Measurements from ENCODE around the gene TAP2. TPM values are rescaled to one million over a fixed set of nuclear protein-coding genes. Genes with fewer than 3 reads are reported as not detected.

TAP2 gene
- polyA plus RNA-seq, 1 of the 3 experiments (the other 2 are of a cell fraction), result 19.9 TPM

GRCh38 chr6:32865724-32866443 lies 27.3 kb upstream of the TAP2 start:
- H2AFZ ChIP-seq (ENCODE audit: low read depth), result no peak overlapping the region
- DNase-seq, result no peak
- POLR2A ChIA-PET, result no interaction called here
- H4K20me1 ChIP-seq (ENCODE audit: insufficient read depth), result no peaks in the 10 kb centered on the region
- no peak overlapping the region for H3K27ac ChIP-seq (ENCODE audit: low read depth in 2 of 2, low read length in 1 of 2)
- no peaks in the 10 kb centered on the region for H3F3A ChIP-seq (replicated peaks; ENCODE audit: insufficient read depth)
- H3K4me1 ChIP-seq (ENCODE audit: control insufficient read depth in 1 of 2, insufficient read depth in 2 of 2, low read depth in 1 of 2, low read length in 1 of 2), result no peaks in the 10 kb centered on the region
- H3K4me2 ChIP-seq, result no peak overlapping the region
- H3K9me3 ChIP-seq, result no peaks in the 10 kb centered on the region
- H3K9me2 ChIP-seq, result no peaks in the 10 kb centered on the region
- H3K27me3 ChIP-seq (ENCODE audit: insufficient read depth), result peaks cover 22% of the 10 kb centered on the region
- no peaks in the 10 kb centered on the region for H3K36me3 ChIP-seq (replicated peaks in 1 of 2; ENCODE audit: control insufficient read depth in 1 of 2, insufficient read depth in 2 of 2, low read length in 1 of 2)
- TF ChIP-seq RXRA (IDR thresholded peaks at IDR 0.05; ENCODE audit: borderline replicate concordance, low read depth) (no peak), RAD21 (IDR thresholded peaks at IDR 0.05; ENCODE audit: low read length) (no peak), YY1 (IDR thresholded peaks at IDR 0.05; ENCODE audit: low read depth) (no peak), FOSL2 (IDR thresholded peaks at IDR 0.05; ENCODE audit: borderline replicate concordance, low read depth) (no peak), TCF12 (IDR thresholded peaks at IDR 0.05) (no peak), RCOR1 (IDR thresholded peaks at IDR 0.05; ENCODE audit: low read length) (no peak), FOXJ3 (CRISPR knock-in tag; IDR thresholded peaks at IDR 0.05) (no peak), ZBTB33 (IDR thresholded peaks at IDR 0.05; ENCODE audit: borderline replicate concordance, low read depth) (no peak), MXI1 (IDR thresholded peaks at IDR 0.05; ENCODE audit: low read depth, low read length) (no peak), NFIC (IDR thresholded peaks at IDR 0.05; ENCODE audit: borderline replicate concordance) (no peak), POLR2AphosphoS5 (IDR thresholded peaks at IDR 0.05; ENCODE audit: low read depth, low read length) (no peak), EZH2phosphoT487 (IDR thresholded peaks at IDR 0.05; ENCODE audit: borderline replicate concordance, low read depth) (no peak), GABPA (IDR thresholded peaks at IDR 0.05; ENCODE audit: low read depth) (no peak), TEAD4 (IDR thresholded peaks at IDR 0.05; ENCODE audit: borderline replicate concordance, insufficient read depth) (no peak), EP300 (IDR thresholded peaks at IDR 0.05; ENCODE audit: borderline replicate concordance in 1 of 2, low read depth in 1 of 2, low read length in 1 of 2) (no peak), RFX5 (IDR thresholded peaks at IDR 0.05; ENCODE audit: low read length) (no peak), SIN3A (IDR thresholded peaks at IDR 0.05; ENCODE audit: borderline replicate concordance, low read depth, low read length) (no peak), REST (IDR thresholded peaks at IDR 0.05; ENCODE audit: low read depth, low read length) (no peak)
- TF ChIP-seq, protein P1, sequence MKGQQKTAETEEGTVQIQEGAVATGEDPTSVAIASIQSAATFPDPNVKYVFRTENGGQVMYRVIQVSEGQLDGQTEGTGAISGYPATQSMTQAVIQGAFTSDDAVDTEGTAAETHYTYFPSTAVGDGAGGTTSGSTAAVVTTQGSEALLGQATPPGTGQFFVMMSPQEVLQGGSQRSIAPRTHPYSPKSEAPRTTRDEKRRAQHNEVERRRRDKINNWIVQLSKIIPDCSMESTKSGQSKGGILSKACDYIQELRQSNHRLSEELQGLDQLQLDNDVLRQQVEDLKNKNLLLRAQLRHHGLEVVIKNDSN (IDR thresholded peaks at IDR 0.05; ENCODE audit: borderline replicate concordance, low read depth), result no peak
- TF ChIP-seq, protein P2, sequence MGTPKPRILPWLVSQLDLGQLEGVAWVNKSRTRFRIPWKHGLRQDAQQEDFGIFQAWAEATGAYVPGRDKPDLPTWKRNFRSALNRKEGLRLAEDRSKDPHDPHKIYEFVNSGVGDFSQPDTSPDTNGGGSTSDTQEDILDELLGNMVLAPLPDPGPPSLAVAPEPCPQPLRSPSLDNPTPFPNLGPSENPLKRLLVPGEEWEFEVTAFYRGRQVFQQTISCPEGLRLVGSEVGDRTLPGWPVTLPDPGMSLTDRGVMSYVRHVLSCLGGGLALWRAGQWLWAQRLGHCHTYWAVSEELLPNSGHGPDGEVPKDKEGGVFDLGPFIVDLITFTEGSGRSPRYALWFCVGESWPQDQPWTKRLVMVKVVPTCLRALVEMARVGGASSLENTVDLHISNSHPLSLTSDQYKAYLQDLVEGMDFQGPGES (IDR thresholded peaks at IDR 0.05; ENCODE audit: low read depth, low read length), result no peak
- WGBS (ENCODE audit: low lambda C conversion rate), result 13% methylated on average over 10 of the region's 10 CpGs
- H3K79me2 ChIP-seq (ENCODE audit: insufficient read depth), result no peaks in the 10 kb centered on the region
- no peak overlapping the region for H3K9ac ChIP-seq
- CTCF ChIA-PET, result interaction anchor here (0.6 to 9.5 kb wide), 4 partner anchors 9 to 405 kb away, joined by 3 to 223 read pairs (median 4); partner anchors contain the start of gene TAP2
- no peak overlapping the region for H3K4me3 ChIP-seq (ENCODE audit: low read depth in 2 of 2, low read length in 1 of 2)
